ENCODE results near the gene SLC7A9. TPM values are rescaled to one million over a fixed set of nuclear protein-coding genes. Genes with fewer than 3 reads are reported as not detected.
"Not testable (repeated sequence)": the region's sequence is repeated elsewhere in the genome, so short reads cannot be mapped to it uniquely, and the experiment has no call there.

Gene SLC7A9
- total RNA-seq, 1 donor from 2014 or later, result 0.46 TPM

DNA sequence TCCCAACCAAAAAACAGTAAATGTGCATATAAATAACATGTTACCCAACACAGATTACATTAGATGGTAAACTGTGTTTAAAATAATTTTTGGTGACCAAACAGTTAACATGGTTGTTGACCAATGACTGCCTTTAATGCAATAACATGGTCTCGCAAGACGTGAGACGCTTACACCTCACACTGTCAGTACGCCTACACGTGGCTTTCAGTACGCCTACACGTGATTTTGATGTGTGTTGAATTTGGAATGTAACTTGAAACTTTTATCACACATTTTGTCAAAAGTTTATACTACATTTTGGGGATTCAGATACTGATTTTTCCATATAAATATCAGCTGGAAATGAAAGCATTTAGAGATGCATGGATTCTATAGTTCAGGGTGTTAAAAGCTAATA, 32.0 kb downstream of the SLC7A9 start:
- TF ChIP-seq, protein P1, sequence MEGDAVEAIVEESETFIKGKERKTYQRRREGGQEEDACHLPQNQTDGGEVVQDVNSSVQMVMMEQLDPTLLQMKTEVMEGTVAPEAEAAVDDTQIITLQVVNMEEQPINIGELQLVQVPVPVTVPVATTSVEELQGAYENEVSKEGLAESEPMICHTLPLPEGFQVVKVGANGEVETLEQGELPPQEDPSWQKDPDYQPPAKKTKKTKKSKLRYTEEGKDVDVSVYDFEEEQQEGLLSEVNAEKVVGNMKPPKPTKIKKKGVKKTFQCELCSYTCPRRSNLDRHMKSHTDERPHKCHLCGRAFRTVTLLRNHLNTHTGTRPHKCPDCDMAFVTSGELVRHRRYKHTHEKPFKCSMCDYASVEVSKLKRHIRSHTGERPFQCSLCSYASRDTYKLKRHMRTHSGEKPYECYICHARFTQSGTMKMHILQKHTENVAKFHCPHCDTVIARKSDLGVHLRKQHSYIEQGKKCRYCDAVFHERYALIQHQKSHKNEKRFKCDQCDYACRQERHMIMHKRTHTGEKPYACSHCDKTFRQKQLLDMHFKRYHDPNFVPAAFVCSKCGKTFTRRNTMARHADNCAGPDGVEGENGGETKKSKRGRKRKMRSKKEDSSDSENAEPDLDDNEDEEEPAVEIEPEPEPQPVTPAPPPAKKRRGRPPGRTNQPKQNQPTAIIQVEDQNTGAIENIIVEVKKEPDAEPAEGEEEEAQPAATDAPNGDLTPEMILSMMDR (IDR thresholded peaks at IDR 0.05; ENCODE audit: unreplicated experiment), result no peak
- Mint-ChIP-seq H3K9me3 (ENCODE audit: unreplicated experiment) (no peaks in the 10 kb centered on the region), H3K4me3 (ENCODE audit: unreplicated experiment) (no peak overlapping the region), H3K27ac (ENCODE audit: unreplicated experiment) (no peak overlapping the region), H3K4me1 (ENCODE audit: unreplicated experiment) (no peaks in the 10 kb centered on the region), H3K27me3 (ENCODE audit: unreplicated experiment) (no peaks in the 10 kb centered on the region), H3K36me3 (ENCODE audit: low read depth, unreplicated experiment) (peaks cover 5% of the 10 kb centered on the region)
- DNase-seq (ENCODE audit: low spot score), result no peak

DNA sequence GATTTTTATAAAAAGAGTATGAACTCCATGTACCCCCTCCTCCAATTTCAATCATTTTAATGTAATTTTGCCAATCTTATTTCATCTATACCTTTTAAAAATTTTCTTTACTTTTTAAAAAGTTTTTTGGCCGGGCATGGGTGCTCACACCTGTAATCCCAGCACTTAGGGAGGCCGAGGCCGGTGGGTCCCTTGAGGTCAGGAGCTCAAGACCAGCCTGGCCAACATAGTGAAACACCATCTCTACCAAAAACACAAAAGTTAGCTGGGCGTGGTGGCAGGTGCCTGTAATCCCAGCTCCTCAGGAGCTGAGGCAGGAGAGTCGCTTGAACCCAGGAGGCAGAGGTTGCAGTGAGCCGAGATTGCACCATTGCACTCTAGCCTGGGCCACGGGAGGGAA, 36.2 kb downstream of the SLC7A9 start:
- not testable (repeated sequence) for H3K36me3 Mint-ChIP-seq (ENCODE audit: low read depth, unreplicated experiment); DNase-seq (ENCODE audit: low spot score); H3K27me3 Mint-ChIP-seq (ENCODE audit: unreplicated experiment); H3K4me3 Mint-ChIP-seq (ENCODE audit: unreplicated experiment); H3K27ac Mint-ChIP-seq (ENCODE audit: unreplicated experiment); H3K4me1 Mint-ChIP-seq (ENCODE audit: unreplicated experiment); H3K9me3 Mint-ChIP-seq (ENCODE audit: unreplicated experiment)

DNA sequence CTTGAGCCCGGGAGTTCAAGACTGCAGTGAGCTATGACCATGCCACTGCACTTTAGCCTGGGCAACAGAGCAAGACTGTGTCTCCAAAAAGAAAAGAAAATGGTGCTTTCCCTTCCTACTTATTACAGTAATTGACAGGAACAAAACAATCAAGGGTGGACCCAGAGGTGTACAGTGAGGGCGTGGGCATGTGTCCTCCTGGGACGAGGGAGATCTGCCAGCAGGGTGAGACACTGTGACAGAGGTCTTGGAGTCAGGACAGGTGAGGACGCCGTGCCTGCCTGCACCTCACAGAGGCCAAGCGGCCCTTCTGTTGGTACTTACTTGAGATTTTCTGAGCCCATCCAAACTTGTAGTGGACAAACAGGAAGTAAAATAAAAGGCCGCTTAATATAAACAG, 36.7 kb downstream of the SLC7A9 start:
- not testable (repeated sequence) for H3K4me1 Mint-ChIP-seq (ENCODE audit: unreplicated experiment); H3K36me3 Mint-ChIP-seq (ENCODE audit: low read depth, unreplicated experiment); H3K27ac Mint-ChIP-seq (ENCODE audit: unreplicated experiment); H3K4me3 Mint-ChIP-seq (ENCODE audit: unreplicated experiment); H3K27me3 Mint-ChIP-seq (ENCODE audit: unreplicated experiment); H3K9me3 Mint-ChIP-seq (ENCODE audit: unreplicated experiment); DNase-seq (ENCODE audit: low spot score)

DNA sequence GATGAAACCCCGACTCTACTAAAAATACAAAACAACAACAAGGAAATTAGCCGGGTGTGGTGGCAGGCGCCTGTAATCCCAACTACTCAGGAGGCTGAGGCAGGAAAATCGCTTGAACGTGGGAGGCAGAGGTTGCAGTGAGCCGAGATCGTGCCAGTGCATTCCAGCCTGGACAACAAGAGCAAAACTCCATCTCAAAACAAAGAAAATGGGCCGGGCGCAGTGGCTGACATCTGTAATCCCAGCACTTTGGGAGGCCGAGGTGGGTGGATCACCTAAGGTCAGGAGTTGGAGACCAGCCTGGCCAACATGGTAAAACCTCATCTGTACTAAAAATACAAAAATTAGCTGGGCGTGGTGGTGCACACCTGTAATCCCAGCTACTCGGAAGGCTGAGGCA, 37.5 kb downstream of the SLC7A9 start:
- not testable (repeated sequence) for H3K4me3 Mint-ChIP-seq (ENCODE audit: unreplicated experiment); DNase-seq (ENCODE audit: low spot score); H3K27ac Mint-ChIP-seq (ENCODE audit: unreplicated experiment); H3K9me3 Mint-ChIP-seq (ENCODE audit: unreplicated experiment); H3K4me1 Mint-ChIP-seq (ENCODE audit: unreplicated experiment); H3K36me3 Mint-ChIP-seq (ENCODE audit: low read depth, unreplicated experiment); H3K27me3 Mint-ChIP-seq (ENCODE audit: unreplicated experiment)

DNA sequence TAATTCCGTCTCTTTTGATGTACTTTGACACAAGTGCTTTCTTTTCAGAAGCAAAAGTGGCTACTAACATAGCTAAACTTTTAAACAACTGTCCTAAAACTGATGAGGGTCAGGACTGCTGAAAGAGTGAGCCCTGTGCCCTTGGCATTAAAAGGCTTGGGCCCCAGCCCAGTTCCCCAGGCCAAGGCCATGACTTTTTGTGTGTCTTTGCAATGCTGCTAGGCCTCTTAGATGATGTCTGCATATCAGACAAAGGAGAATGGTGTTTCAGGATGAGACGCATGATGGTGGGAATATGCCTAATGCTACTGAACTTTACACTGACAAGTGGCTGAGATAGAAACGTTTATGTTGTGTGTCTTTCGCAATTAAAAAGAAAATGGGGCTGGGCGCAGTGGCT, 38.0 kb downstream of the SLC7A9 start:
- Mint-ChIP-seq H3K36me3 (ENCODE audit: low read depth, unreplicated experiment) (peaks cover 4% of the 10 kb centered on the region), H3K27ac (ENCODE audit: unreplicated experiment) (no peak overlapping the region), H3K4me3 (ENCODE audit: unreplicated experiment) (no peak overlapping the region), H3K4me1 (ENCODE audit: unreplicated experiment) (no peaks in the 10 kb centered on the region), H3K27me3 (ENCODE audit: unreplicated experiment) (no peaks in the 10 kb centered on the region), H3K9me3 (ENCODE audit: unreplicated experiment) (no peaks in the 10 kb centered on the region)
- no peak for DNase-seq (ENCODE audit: low spot score)
- TF ChIP-seq, protein P1 (IDR thresholded peaks at IDR 0.05; ENCODE audit: unreplicated experiment), result no peak

DNA sequence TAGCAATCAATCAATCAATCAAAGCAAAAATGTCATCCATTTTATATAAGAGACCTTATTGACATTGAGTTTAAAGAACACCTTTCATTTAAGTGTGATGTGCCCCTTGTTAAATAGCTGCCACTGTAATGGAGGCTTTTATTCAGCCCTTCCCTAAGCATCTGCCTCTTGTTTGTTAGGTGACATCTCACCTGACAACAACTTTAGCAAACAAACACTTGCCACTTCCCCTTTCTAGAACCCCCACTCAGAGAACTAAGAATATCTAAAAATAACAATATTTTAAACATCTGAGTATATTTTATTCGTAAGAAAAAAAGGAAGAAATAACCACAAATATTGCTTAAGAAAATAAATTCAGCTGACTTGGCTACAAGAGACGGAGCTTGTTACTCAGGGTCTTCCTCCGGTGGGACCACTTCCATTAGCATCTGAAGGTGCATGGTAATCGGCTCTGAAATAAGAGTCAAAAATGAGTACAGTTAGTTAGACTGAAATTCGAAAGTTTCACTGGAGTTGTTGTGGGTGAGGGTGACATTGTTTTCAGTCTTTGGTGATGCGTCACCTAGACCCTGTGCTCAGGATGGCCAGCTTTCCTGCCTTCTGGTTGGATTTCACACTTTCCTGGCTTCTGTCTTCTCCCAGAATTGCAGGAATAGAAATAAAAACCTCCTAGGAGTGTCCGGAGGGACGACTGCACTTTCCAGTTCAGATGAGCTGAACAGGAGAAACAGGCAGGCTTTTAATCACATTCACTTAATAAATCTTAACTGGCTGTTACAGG, 39.1 kb downstream of the SLC7A9 start:
- Mint-ChIP-seq H3K36me3 (ENCODE audit: low read depth, unreplicated experiment) (peaks cover 4% of the 10 kb centered on the region), H3K4me3 (ENCODE audit: unreplicated experiment) (no peak overlapping the region), H3K27me3 (ENCODE audit: unreplicated experiment) (no peaks in the 10 kb centered on the region), H3K4me1 (ENCODE audit: unreplicated experiment) (no peaks in the 10 kb centered on the region), H3K27ac (ENCODE audit: unreplicated experiment) (no peak overlapping the region), H3K9me3 (ENCODE audit: unreplicated experiment) (no peaks in the 10 kb centered on the region)
- TF ChIP-seq, protein P1 (IDR thresholded peaks at IDR 0.05; ENCODE audit: unreplicated experiment), result no peak
- DNase-seq (ENCODE audit: low spot score), result no peak

Measured in endothelial cell (in vitro differentiated cells).